HG03060 (cell line): ENCODE measurements around the gene FBXW8.

Experiments used
- ATAC-seq: cut with Tn5 transposase; IDR thresholded peaks from one replicate; pipeline ENCODE4 v1.9.1; 2021; ENCODE audit warnings: low read depth, moderate number of reproducible peaks; ENCODE audit not compliant: unreplicated experiment

Gene FBXW8

GRCh38 chr12:117034701-117035151, 124.0 kb downstream of the FBXW8 start:
- ATAC-seq = no peak

GRCh38 chr12:117035287-117035686, 124.5 kb downstream of the FBXW8 start:
- ATAC-seq = no peak

- ATAC-seq = no peak
Measured at GRCh38 chr12:117036046-117036445, 125.3 kb downstream of the FBXW8 start.

GRCh38 chr12:117036547-117036946, 125.8 kb downstream of the FBXW8 start:
- ATAC-seq = no peak

- no peak for ATAC-seq
Measured at GRCh38 chr12:117037289-117038022, 126.7 kb downstream of the FBXW8 start.

- no peak for ATAC-seq
Measured at GRCh38 chr12:117038023-117038680, 127.4 kb downstream of the FBXW8 start.

GRCh38 chr12:117038919-117039318, 128.2 kb downstream of the FBXW8 start:
- no peak for ATAC-seq

- no peak for ATAC-seq
Measured at GRCh38 chr12:117039891-117040309, 129.2 kb downstream of the FBXW8 start.

- ATAC-seq = no peak
Measured at GRCh38 chr12:117040496-117040895, 129.7 kb downstream of the FBXW8 start.

GRCh38 chr12:117041798-117042170, 131.0 kb downstream of the FBXW8 start:
- no peak for ATAC-seq

- ATAC-seq = no peak
Measured at GRCh38 chr12:117042171-117042842, 131.6 kb downstream of the FBXW8 start.

- no peak for ATAC-seq
Measured at GRCh38 chr12:117042862-117043261, 132.1 kb downstream of the FBXW8 start.

- no peak for ATAC-seq
Measured at GRCh38 chr12:117044311-117044710, 133.6 kb downstream of the FBXW8 start.

GRCh38 chr12:117044790-117045159, 134.0 kb downstream of the FBXW8 start:
- no peak for ATAC-seq

- no peak for ATAC-seq
Measured at GRCh38 chr12:117045160-117046010, 134.6 kb downstream of the FBXW8 start.

GRCh38 chr12:117046011-117046369, 135.2 kb downstream of the FBXW8 start:
- ATAC-seq = no peak

- ATAC-seq = no peak
Measured at GRCh38 chr12:117046425-117046824, 135.7 kb downstream of the FBXW8 start.

- no peak for ATAC-seq
Measured at GRCh38 chr12:117046861-117047530, 136.2 kb downstream of the FBXW8 start.

- no peak for ATAC-seq
Measured at GRCh38 chr12:117047810-117048584, 137.2 kb downstream of the FBXW8 start.

GRCh38 chr12:117048585-117048904, 137.8 kb downstream of the FBXW8 start:
- no peak for ATAC-seq
